NCI-H1092 treated with DMSO at 0.1 percent for 48 hours (cell line): ENCODE measurements around the gene ATP6V1B1.
A peak's percentile ranks its signal among the peaks of the same experiment; 100 is the strongest.

Source experiments
- DNase-seq: peaks from one replicate; lab custom pipeline; 2025; lab: John Stamatoyannopoulos, UW

Gene ATP6V1B1

GRCh38 chr2:70901227-70902066 is 34.3 kb upstream of the ATP6V1B1 start:
- DNase-seq: peak; percentile 41

DNA sequence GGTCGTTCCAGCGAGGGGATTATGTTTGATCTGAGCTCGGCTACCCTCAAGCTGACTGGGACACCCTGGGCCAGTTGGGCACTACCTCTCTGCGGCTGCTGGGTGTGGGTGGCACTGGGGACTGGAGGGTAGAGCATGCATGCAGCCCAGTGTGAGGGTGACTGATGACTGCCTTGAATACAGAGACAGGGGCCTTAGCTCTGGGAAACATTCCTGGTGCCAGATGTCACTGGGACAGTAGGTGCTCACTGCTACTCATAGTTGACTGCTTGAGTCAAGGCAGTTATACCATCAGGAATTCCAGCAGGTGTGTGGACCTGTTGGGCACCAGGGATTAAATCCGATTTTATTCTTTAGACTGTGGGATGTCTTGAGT is 33.6 kb upstream of the ATP6V1B1 start:
- no peak for DNase-seq

- no peak for DNase-seq
These were observed 33.1 kb upstream of the ATP6V1B1 start for GRCh38 chr2:70902579-70902978.

DNA sequence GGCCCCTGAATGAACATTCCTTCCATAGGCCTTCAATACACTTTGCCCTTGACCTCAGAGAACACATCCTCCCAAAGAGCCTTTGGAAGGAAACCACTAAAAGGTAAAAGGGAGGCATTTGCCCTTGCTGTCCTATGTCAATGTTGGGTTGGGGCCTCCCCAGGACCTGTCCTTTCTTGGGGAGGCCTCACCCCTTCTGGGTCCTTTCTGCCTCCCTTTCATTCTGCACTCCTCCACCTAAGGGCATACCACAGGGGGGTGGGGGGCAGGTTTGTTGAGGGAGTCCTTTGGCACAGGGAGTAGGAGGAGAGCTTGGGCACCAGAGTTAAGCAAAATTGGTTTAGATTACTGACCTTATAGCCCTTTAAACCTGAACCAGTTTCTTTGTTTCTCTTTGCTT is 32.5 kb upstream of the ATP6V1B1 start:
- no peak for DNase-seq

DNA sequence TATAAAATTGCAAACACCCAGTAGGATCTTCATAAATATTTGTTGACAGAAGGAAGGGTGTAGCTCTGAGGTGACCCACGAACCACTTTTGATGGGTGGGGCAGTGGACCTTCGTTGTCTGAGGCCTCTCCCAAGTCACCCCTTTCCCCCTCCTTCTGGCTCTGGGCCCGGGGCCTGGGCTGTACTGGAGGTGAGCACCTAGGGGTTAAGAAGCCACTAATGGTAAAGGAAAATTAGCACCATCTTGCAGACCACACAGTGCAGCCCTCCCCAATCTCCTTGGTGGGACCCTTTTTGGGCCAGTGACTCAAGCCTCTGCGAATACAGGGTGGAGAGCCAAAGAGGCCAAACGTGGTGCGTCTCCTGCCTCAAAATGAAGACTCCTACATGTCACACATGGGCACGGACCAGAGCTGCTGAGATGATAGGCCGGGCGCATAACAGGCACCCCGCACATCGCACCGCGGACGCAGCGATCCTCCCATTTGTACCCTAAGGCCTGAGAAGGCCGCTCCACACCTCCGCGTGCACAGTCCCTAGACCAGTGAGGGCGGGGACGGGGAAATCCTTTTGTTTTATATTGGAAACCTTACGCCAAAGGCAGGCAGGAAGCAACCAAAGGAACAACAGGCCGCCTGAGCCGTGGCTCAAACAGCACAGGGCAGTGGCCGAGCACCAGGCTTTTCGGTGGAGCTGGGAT is 31.9 kb upstream of the ATP6V1B1 start:
- no peak for DNase-seq

GRCh38 chr2:70904371-70905216 is 31.1 kb upstream of the ATP6V1B1 start:
- no peak for DNase-seq

- no peak for DNase-seq
These were observed 30.0 kb upstream of the ATP6V1B1 start for GRCh38 chr2:70905443-70906421.

DNA sequence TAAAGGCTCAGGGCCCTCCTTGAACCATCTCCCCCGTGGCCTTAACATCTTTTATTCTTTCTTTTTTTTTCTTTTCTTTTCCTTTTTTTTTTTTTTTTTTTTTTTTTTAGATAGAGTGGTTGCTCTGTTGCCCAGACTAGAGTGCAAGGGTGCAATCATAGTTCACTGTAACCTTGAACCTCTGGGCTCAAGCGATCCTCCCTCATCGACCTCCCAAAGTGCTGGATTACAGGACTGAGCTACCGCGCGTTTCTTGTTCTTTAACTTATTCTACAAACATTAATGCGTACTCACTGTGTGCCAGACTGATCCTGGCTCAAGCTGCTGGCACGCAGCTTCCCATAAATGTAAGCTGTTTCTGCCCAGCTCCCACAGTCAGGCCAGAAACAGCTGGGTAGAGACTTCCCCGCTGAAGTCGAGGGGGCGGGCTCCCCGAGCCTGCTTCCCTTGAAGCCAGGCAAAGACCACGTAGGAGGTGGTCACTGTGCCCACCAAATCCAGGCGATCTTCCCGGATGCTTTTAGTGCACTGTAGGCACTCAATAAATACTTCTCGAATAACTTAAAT is 29.2 kb upstream of the ATP6V1B1 start:
- no peak for DNase-seq

- DNase-seq: no peak
These were observed 28.3 kb upstream of the ATP6V1B1 start for GRCh38 chr2:70907130-70908057.

GRCh38 chr2:70916291-70916690 is 19.4 kb upstream of the ATP6V1B1 start:
- no peak for DNase-seq

DNA sequence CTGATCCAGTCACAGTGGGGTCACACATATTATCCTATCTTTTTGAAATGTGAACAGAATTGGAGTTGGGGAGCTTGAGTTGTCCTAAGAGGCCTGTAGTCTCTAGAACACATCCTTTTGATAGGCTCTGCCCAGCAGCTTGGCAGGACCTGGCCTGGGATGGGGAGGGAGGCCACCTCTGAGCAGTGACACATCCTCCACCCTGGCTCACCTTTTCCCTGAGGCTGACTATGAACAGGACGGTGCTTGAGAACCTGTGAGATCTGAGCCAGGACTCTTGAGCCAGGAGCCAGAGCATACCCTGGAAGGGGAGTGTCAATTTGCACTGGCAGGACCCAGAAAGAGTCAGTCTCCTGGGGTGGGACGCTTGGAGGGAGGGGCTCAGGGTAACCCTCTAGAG is 17.7 kb upstream of the ATP6V1B1 start:
- no peak for DNase-seq

DNA sequence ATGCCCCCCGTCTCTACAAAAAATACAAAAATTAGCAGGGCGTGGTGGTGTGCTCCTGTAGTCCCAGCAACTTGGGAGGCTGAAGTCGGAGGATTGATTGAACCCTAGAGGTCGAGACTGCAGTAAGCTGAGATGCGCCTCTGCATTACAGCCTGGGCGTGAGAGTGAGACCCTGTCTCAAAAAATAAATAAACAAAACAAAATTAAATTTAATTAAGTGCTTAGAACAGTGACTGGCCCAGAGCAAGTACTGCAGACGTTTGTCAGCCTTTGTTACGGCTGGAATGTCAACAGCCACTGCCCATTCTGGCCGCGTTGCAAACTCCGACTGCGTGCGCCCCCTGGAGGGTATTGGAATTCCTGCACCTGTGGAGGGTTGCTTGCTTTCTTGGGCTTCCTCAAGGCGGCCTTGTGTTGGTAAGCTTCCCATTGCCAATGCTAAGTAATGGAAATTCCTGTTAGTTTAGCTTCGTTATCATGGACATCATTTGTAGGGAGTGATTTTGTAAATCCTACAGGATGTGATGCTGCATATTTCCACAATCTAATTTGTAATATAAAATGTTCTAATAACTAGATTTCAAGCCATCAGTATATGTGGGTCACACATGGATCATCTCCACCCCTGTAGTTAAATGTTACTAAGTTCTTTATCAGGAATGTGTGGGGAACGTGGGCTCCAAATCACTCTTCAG is 15.9 kb upstream of the ATP6V1B1 start:
- DNase-seq: peak; percentile 63

DNA sequence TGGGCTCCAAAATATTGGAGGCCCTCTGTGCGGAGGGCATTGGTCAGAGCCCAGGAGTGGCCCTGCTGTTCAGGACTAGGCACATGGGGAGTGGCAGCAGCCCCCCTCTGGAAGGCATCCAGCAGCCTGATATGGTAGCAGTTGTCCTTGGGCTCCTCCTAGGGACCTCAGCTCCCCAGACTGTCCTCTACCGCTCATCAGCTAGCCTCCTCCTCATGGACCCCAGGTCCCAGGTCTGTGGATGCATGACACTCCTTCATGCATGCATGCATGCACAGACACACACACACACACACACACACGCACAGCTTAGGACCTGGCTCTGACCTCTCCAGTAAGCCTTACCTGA is 15.4 kb upstream of the ATP6V1B1 start:
- no peak for DNase-seq

DNA sequence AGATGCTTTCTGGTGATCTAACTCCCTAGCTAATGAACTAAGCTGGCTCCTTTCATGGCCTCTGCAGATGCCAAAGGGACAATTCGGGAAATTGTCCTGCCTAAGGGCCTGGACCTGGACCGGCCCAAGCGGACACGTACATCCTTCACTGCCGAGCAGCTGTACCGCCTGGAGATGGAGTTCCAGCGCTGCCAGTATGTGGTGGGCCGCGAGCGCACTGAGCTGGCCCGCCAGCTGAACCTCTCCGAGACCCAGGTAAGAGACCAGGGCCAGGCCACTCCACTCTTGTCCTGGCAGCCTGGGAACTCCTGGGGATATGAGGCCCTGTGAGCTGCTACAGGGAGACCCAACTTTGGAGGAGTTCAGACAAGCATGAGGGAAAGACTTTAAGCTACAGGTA is 14.7 kb upstream of the ATP6V1B1 start:
- no peak for DNase-seq

DNA sequence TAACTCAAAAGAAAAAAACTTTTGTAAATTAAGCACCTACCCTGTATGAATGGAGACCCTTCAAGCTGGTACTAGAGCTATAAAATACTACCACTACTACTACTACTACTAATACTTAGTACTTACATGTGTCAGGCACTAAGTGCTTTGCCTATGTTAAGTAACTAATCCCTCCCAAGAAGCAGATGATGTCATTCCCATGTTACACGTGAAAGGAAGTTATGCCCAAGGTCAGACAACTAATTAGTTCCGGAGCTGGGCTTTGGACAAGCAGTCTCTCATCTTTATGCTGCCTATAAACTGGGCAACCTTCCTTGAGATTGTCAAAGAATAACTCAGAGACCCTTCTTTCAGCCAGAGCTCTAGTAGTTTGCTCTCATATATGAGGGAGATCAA is 13.9 kb upstream of the ATP6V1B1 start:
- no peak for DNase-seq

- peak; percentile 4 for DNase-seq
These were observed 13.2 kb upstream of the ATP6V1B1 start for GRCh38 chr2:70922235-70923234.

DNA sequence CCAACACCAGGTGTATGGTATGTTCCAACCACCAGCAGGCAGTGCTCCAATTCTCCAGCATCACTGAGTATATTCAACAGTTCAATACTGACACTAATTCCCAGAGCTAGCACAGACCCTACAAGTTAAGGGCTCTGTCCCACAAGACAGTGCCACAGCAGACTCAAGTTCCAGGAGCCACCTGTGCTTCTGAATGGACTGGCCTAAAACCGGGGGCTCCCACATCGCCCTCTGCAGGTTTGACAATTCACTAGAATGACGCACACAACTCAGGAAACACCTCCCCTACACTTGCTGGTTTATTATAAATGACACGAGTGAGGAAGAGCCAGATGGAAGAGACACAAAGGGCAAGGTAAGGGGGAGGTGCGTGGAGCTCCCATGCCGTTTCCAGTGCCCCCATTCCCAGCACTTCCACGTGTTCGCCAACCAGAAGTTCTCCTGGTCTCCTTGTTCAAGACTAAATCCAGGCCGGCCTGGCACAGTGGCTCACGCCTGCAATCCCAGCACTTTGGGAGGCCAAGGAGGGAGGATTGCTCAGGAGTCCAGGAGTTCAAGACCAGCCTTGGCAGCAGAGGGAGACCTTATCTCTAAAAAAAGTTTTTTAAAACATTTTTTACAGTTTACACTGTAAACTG is 12.2 kb upstream of the ATP6V1B1 start:
- DNase-seq: no peak

GRCh38 chr2:70926042-70926441 is 9.7 kb upstream of the ATP6V1B1 start:
- no peak for DNase-seq
